NCI-H524 treated with DMSO at 0.1 percent for 48 hours (cell line): ENCODE measurements around the gene REM1.

Source experiments
- DNase-seq: peaks from one replicate; lab custom pipeline; 2025; lab: John Stamatoyannopoulos, UW

REM1 gene

DNA sequence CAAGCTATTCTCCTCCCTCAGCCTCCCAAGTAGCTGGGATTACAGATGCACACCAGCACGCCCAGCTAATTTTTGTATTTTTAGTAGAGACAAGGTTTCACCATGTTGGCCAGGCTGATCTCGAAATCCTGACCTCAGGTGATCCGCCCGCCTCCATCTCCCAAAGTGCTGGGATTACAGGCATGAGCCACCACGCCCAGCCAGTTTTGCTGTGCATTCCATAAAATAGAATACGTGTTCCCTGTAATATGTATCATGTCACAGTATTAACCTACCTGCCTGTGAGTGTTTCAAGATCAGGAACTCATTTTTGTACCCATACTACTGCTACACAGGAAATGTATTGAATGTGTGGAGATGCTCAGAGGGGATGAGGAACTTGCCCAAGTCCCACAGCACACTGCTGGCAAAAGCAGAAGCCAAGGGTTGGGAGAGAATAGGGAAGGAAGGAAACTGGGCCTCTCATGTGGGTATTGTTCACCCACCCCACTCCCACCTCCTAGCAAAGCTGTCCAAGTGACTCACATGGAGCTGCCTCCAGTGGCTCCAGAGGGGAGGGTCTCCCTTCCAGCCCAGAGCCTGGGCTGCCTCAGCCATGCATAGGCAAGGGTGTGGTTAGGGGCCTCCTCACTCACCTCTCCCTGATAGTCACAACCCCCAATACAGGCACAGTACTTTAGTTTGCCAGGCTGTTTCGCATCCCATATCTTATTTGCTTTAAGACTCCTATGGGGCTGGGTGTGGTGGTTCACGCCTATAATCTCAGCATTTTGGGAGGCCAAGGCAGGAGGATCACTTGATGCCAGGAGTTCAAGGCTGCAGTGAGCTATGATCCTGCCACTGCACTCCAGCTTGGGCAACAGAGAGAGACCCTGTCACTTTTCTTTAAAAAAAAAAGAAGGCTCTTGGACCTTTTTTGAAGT lies 48.5 kb downstream of the REM1 start:
- DNase-seq = no peak

DNA sequence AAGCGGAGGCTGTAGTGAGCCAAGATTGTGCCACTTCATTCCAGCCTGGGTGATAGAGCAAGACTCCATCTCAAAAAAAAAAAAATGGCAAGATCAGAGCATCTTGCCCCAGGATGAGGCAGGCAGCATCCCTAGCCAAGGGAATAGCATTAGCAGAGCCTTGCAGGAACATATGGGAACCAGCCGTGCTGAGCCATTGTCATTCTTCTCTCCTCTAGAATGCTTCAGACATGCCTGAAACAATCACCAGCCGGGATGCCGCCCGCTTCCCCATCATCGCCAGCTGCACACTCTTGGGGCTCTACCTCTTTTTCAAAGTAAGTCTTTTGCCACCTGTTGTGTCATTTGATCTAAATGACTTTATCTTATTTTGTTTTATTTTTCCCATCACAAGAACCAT lies 52.2 kb downstream of the REM1 start:
- DNase-seq = no peak
